Kidney glomerular epithelial cell (primary cell): ENCODE results near the gene MTNR1B.

ENCODE experiments used
- DNase-seq: peaks from one replicate; lab custom pipeline; 2025; lab: John Stamatoyannopoulos, UW

MTNR1B gene

GRCh38 chr11:92978271-92979111 is 9.0 kb downstream of the MTNR1B start:
- no peak for DNase-seq

- DNase-seq: peak; percentile 42
These were observed 9.7 kb downstream of the MTNR1B start for GRCh38 chr11:92979176-92979575.

- DNase-seq: no peak
These were observed 10.9 kb downstream of the MTNR1B start for GRCh38 chr11:92980312-92980711.

GRCh38 chr11:92981508-92982043 is 12.1 kb downstream of the MTNR1B start:
- DNase-seq: no peak

DNA sequence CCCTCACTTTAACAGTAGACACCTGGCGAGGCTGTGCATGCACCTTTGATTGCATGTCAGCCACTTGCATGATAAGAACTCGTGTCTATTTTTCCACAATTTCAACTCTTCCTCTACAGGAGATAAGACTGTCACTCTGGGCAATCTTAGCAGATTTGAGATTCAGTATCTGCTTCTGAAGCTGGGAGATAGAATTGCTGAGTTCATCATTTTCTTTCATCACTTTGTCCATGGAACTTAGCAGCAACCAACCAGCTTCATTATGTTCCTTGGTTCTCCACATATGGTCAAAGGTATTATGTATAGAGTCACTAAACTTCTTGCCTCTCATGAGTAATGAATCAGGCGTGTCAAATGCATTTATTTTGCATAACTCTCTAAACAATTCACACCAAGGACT is 17.1 kb downstream of the MTNR1B start:
- DNase-seq: no peak

DNA sequence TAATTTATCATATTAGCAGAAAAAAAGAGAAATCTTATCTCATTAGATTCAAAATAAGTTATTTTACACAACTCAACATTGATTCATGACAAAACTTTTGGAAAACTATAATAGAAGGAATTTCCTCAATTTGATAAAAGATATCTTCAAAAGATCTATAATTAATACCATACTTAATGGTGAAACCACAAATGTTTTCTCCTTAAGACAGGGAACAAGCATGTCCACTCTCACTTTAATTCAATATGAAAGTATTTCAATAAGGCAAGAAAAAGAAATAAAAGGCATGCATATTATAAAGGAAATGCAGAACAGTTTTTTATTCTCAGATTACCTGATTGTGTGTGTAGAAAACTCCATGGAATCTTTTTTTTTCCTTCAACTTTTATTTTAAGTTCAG is 23.6 kb downstream of the MTNR1B start:
- no peak for DNase-seq

DNA sequence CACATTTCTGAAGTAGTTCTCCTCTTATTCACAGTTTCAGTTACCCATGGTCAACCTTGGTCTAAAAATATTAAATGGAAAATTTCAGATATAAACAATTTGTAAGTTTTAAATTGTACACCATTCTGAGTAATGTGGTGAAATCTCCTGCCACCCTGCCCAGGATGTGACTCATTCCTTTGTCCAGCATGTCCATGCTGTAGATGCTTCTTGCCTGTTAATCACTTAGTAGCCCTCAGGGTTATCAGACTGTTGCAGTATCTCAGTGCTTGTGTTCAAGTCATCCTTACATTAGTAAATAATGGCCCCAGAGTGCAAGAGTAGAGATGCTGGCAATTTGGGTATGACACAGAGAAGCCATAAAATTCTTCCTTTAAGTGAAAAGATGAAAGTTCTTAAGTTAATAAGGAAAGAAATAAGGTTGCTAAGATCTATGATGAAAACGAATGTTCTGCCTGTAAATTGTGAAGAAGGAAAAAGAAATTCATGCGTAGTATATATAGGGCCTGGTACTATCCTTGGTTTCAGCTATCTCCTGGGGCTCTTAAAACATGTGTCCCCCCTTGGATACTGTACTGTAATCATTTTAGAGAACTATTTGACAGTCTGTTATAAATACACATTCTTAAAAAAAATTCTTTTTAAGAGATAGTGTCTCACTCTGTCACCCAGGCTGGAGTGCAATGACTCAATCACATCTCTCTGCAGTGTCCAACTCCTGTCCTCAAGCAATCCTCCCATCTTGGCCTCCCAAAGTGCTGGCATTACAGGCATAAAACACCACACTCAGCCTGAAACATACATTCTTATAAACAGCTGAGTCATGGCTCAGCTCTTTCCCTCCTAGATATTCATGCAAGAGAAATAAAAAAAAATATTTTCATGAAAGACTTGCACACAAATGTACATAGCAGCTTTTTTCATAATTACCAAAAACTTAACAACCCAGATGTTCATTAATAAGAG is 31.3 kb downstream of the MTNR1B start:
- peak; percentile 75 for DNase-seq

GRCh38 chr11:93001806-93002205 is 32.4 kb downstream of the MTNR1B start:
- DNase-seq: no peak

- DNase-seq: no peak
These were observed 32.9 kb downstream of the MTNR1B start for GRCh38 chr11:93002380-93002779.

DNA sequence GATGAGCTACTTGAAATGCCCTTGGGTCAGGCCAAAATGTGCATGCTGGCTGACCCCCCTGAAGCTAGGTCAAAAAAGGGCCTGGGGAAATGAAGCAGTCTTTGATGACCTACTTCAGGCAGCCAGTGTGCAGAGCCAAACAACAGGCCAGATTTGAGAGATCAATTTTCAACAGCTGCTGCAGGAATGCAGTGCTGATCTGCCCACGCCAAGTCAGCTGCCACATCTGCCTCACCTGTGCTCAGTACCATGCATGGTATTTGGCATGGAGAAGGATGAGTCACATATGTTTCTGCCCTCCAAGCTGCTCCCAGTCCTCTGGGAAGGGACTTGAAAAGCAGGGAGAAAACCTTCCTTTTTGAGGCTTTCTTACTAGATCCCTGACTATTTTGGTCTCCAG is 35.8 kb downstream of the MTNR1B start:
- DNase-seq: no peak

GRCh38 chr11:93013646-93014045 is 44.2 kb downstream of the MTNR1B start:
- no peak for DNase-seq

- DNase-seq: no peak
These were observed 47.1 kb downstream of the MTNR1B start for GRCh38 chr11:93016595-93016994.

GRCh38 chr11:93017821-93018690 is 48.6 kb downstream of the MTNR1B start:
- DNase-seq: no peak

GRCh38 chr11:93020248-93021046 is 51.0 kb downstream of the MTNR1B start:
- peak; percentile 21 for DNase-seq

DNA sequence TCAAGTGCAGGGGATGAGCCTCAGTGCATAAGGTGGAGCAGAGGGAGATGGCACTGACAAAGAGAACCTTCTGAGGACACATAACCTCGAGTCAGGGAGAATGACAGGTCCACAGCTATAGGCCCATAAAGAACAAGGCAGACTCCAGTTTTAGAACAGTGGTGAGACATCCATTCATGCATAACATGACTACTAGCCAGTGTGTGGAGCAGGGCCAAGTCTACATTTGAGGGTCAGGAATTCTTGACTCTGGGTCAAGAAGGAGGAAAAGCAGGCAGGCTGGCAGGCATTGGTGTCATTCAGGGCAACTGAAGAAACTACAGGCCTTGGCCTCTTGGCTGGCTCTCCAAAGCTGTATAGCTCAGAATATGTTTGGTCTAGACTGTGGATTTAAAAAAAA is 54.9 kb downstream of the MTNR1B start:
- DNase-seq: peak; percentile 65

GRCh38 chr11:93025558-93026255 is 56.3 kb downstream of the MTNR1B start:
- no peak for DNase-seq

DNA sequence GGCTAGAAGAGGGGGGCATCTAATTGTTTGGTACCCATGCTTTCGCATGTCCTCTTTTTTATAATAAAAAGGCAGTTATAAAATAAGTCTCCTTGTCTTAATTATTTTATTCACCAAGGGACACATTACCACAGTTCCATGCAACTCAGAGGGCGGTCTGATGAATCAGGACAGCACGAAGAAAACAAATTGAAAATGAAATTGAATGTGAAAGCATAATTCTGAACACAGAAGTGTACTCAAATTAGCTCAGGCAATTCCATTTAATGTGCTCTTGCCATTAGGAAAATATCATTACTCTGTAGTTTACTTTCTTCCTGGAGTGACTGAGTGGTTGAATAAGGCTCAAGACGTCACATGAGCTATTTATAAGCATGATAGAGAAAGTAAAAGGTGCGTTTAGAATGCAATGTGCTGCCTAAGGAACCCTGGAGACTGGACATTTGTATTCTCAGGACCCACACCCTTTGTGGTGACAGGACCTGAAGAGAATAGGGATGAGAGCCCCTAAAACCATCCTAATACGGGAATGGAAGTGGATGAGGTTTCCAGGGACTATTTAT is 59.6 kb downstream of the MTNR1B start:
- DNase-seq: no peak

GRCh38 chr11:93031386-93031785 is 61.9 kb downstream of the MTNR1B start:
- no peak for DNase-seq
